HG03139 (cell line): Measurements from ENCODE around the gene CLTCL1.

Source experiments
- ATAC-seq: cut with Tn5 transposase; IDR thresholded peaks from one replicate; pipeline ENCODE4 v1.9.1; 2021; ENCODE audit not compliant: unreplicated experiment

Gene CLTCL1

DNA sequence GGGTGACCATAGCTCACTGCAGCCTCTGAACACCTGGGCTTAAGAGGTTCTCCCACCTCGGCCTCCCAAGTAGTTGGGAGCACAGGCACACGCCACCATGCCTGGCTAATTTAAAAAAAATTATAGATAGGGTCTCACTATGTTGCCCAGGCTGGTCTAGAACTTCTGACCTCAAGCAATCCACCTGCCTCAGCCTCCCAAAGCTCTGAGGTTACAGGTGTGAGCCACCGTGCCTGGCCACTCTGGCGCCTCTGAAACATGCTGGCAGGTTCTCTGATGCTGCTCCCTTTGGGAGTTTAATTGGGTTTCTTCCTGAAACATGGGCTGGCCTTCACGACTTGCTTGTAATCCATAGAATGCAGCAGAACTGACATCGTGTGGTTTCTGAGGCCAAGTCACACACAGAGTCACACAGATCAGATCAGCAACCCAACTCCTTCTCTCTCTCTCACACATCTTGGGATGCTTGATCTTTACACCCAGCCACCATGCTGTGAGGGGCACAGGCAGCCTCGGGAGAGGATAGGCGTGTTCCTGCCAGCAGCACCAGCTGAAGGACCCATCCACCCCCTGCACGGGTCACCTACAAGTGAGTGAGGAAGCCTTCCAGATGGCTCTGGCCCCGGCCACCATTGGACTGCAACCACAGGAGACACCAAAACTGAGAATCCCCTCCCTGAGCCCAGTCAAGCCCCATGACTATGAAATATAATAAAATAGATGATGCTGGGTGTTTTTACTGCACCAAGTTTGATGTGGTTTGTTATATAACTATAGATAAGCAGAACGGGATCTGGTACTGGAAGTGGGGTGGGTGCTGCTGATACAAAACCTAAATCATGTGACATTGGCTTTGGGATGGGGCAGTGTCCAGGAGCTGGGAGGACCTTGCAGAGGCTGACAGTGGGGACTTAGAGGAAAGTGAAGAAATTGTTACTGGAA, 138.3 kb downstream of the CLTCL1 start:
- ATAC-seq, result no peak

DNA sequence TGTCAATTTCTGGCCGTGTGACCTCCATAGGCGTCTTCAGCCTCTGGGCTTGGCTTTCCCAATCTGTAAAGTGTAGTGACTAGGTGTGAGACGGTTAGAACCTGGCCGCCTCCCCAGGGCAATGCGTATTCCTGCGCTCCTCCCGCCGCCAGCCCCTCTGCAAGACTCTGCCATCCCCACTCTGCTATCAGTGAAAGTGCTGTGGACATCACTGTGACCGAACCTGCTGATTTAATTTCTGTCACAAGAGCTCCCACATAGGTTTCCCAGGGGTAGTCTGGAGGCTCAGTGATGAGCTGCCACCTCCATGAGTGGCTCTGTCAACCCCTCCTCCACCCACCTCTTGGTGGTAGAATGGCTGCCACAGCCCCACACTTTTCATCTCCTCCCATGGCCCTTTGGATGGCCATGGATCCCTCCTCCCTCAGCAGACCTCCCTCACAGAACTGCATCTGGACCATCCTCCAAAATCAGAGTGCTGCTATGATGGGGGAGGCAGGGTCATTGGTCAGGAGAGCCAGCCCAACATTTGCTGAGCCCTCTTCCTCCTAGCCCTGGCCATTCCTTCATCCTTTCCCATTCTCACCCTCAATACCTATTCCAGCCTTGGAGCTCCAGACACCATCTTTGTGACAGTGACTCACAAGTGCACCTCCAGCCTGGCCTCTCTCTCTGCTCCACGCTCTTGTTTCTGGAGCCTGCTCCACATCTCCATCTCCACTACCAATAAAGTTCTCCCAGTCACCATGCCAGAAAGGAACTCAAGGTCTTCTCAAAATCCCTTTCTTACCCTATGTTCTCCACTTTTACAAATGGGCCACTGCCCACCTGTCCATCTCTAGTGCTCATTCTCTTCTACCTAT, 140.0 kb downstream of the CLTCL1 start:
- no peak for ATAC-seq

DNA sequence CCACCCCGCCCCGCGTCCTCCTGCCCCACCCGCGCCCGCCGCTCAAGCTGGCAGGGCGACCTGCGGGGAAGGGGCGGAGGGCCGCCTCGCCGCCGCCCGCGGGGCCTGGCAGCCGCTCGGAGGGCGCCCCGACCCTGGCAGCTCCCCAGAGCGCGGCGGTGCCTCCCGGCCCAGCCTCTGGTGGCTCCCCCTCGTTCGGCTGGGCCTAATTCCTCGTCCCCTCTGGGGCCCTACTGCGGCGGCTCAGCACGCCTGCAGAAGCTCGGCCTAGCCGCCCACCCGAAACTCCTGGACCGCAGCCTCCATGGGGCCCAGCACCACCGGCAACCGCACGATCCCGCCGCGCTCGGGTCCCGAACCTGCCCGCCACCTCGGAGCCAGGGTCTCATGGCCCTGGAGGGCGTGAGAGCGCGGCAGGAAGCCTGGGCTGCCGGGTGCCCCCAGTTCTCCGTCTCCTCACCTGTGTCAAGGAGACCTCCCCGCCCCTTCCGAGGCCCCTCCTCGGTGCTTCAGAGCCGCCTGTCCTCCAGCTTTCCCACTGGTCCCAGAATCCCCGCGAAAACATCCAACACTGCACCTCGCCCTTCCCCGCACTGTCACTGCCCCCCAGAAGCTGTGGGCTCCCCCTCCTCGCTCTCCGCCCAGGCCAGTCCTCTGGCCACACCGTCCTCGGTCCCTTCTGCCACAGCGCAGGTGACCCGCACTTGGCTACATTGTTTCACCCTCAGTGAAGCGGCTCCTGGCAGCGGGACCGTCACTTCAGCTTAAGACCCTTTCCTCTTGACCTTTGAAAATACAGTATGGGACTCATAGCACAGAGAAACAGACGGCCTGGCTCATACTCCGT, 140.8 kb downstream of the CLTCL1 start:
- ATAC-seq, result no peak

DNA sequence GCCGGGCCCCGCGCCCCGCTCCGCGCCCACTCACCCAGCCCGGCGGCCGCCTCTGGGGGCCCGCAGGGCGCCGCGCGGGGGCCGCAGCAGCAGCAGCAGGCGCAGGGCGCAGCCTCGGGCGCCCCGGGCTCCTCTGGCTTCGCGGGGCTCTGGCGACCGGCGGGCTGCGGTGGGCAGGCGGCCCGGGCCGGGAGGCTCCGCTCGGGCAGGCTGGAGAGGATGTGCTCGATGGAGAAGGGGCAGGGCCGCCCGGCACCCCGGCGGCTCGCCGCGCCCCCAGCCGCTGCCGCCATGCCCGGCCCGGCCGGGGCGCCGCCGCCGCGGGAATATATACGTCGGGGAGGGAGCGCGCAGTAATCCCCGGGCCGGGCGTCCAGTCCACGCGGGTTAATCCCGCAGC, 141.5 kb downstream of the CLTCL1 start, which contains the start of gene GSC2:
Gene GSC2 (minus strand): TSS at position 302 of the 400 bp plus-strand sequence. CDS start 9 bp downstream, at position 293.
- no peak for ATAC-seq

DNA sequence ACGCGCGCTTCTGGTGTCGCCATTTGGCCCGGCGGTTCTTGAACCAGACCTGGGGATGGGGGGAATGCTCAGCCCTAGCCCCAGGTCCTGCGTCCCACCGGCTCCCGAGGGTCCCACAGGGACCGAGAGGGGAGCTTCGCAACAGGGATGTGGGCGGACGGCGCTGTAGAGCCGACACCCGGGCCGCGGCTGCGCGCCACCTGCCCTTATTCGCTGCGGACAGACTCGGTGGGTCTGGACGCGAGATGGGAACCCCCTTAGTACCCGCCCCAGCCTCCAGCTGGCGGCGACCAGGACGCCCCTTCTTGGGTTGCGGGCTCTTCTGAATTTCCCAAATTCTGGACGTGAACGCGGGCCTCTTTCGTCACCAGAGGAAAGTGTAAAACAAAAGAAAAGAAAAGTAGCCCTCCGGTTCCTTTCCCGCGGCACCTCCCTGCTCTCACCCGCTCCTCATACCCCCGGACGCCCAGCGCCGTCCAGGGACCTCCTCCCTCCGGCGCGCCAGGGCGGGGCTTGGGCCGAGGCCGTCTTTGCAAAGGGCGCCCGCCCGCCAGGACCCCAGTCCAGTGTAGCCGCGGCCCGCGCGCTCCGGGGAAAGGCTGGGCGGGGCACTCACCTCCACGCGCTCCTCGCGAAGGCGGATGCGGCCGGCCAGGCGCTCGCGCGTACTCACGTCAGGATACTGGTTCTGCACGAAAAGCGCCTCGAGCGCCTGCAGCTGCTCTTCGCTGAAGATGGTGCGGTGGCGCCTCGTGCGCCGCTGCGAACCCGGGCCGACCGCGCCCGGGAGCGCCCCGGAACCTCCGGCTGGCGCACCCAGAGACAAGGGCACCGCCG, 142.3 kb downstream of the CLTCL1 start:
- ATAC-seq, result no peak

DNA sequence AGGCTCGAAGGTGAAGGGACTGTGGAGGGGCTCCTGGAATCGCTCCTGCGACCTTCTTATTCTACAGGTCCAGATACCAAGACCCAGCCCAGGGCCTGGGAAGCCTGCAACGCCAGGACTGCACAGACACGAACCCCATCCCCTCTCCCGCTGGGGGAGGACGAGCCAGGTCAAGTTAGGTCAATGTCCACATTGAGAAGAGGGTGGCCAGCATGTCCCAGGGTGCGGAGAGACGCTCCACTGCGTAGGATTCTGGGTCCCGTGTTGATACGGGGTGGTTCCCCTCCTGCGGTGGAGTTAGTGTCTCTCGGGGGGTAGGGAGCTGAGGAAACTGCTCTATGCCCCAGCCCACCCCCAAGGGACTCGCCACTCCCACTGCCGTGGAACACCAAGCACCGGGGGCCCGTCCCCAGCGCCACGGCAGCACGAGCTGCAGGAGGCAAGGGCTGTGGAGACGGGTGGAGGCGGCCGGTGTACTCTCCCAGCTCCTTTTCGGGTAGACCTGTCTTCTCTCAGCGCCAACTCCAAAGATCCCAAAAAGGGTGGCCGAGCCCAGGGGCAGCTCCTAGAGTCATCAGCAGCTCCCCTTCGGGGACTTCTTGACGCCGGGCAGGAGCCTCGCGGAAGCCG, 143.0 kb downstream of the CLTCL1 start:
- ATAC-seq, result no peak

DNA sequence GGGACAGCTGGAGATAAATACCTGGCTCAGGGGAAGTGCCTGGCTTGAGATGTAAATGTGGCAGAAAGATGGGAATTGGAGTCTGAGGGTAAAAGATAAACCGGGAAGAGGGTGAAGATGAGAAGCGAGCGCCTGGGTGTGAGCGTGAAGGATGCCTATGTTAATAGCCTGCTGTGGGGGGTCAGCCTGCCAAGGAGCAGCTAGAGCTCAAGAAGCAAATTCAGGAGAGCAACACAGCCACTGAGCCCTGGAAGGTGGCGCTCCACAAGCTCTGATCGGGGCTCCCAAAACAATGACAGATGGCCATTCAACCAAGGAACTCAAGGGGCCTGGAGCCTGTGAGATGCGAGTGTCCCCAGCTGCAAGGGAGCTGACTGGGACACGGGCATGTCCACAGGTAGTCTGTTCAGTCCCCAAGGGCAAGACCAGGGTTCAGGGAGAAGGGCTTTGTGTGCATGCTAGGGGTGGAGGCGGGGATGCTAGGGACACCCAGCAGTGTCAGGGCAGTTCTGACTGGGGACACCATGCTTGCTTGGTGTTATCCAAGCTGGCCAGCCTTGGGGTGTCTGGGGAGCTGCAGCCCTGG, 144.2 kb downstream of the CLTCL1 start:
- no peak for ATAC-seq

DNA sequence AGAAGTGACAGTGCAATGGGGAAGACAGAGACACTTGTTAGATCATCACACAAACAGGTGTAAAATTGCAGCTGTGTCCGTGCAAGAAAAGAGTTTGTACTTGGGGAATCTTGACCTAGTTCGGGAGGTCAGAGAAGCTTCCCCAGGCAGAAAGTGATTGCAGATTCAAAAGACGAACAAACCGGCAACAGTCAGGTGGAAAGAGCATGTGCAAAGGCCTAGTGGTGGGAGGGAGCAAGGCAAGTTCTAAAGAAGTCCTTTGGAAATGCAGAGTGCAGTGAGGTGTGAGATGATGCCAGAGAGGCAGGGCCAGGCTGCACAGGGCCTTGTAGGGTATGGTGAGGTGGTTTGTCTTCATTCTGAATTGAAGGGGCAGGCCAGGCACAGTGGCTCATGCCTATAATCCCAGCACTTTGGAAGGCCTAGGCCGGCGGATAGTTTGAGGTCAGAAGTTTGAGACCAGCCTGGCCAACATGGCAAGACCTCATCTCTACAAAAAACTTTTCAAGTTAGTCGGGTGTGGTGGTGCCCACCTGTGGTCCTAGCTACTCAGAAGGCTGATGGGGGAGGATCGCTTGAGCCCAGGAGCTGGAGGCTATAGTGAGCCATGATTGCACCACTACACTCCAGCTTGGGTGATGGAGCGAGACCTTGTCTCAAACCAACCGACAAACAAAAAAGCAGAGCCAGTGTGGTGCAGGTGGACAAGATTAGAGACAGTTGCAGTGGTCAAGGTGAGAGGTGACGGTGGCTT, 145.1 kb downstream of the CLTCL1 start:
- no peak for ATAC-seq

DNA sequence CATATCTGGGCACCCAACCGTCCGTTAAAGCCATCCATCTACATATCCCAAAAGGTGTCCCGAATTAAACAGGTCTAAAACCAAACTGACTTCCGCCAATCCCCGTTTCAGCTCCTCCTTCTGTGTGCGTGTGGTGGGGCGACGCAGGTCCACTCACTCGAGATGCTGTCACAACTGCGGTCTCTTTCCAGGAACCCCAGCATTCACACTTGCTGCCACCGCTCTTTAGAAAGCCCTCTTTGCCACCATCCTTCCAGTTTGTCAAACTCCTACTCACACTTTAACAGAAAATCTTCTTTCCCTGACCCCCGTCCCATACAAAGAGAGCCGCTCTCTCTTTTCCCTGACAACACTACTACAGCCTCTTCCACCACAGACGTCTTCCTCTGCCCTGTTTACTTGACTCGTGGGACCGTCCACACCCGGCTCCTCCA, 147.5 kb downstream of the CLTCL1 start:
- ATAC-seq, result no peak

DNA sequence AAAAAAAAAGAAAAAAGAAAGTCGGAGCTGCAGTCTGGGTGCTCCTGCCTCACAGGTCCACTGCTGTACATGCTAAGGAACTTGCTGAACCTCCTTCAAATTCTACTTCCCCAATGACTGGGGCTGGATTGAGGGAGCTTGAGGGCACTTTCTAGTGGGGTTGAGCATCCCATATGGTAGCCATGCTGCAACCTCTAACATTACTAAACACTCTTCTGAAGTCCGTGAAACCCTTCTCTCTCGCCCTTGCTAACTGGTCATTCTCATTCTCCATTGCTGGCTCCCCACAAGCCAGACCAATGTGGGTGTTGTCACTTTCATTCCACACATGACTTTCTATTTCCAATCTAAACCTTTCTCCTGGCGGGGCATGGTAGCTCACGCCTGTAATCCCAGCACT, 148.3 kb downstream of the CLTCL1 start:
- ATAC-seq, result no peak

DNA sequence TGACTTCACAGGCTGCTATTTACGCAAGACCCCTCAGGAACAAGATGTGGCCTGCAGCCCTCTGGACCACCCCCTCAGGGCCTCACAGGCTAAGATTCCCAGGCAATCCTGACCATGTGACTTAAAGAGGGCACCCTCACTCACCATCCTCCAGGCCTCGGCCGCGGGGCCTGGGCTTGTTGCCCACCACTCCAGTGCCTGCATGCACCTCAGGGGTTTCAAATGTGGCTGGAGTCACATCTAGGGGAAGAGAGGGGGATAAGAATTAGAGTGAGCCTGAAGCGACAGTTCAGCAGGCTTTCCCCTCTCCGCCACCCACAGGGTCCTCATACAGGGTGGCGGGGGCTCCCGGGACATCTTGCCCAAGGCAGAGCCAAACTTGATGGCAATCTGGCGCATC, 149.1 kb downstream of the CLTCL1 start:
- ATAC-seq, result no peak

DNA sequence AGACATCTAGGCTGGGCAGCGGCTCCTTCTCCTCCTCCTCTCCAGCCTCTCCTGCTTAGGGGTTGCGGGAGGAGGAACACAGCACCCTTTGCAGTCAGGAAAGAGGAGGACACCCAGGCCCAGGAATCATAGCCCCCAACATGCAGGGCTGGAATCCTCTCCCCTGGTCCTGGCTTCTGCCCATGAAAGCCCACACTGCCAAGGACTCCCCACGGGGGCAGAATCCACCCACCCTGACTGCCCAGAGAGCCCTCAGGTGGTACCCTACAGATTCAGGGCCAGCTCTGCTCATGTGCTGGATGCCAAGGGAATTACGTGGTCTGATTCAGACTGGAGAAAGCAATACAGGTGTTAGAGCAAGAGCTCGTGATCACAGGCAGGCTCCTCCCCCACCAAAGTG, 151.5 kb downstream of the CLTCL1 start:
- ATAC-seq, result no peak

DNA sequence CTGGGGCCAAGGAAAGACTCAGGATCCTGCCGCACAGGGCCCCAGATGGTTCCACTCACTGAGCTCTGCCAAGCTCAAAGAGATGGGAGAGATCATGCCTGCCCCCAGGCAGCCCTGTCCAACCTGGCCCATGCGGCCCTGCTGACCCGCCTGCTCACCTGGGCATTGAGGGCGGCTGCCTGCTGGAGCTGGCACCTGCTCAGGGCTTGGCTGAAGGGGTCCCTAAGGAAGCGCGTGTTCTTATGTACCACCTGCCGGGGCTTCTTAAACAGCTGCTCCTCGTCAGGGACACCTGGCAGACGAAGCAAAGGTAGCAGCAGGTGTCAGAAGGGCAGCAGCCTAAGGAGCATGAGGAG, 152.5 kb downstream of the CLTCL1 start:
- ATAC-seq, result no peak

DNA sequence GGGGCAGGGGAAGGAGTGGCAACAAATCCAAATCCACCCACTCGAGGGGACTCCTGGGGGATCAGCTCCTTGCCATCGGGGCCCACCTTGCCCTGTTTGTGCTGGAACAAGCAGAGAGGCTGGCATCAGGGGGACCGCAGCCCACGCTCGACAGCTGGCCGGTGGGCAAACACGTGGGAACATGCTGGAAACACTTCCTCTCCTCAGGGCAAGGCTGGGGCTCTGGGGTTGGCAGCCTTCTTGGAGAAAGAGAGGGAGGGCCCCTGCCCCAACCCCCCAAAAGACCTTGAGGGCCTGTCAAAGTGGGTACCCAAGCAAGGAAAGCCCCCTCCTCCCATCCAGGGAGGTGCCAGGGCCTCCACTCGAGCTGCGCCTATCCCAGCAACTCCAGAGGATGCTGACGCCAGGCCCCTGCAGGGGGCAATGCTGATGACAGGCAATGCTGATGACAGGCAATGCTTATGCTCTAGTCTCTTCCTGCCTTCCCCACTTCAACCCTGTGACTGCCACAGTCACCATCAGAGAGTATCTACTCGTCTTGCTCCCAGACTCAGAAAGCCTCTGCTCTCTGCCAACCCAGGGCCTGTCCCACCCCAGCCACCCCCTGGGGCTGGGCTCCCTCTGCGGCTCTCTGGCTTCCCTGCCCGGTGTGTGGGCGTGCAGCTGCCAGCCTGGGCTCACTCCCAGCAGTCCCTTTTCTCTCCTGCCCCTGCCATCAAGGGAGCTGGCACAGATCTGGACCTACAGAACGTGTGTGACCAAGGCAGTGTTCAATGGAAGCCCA, 153.1 kb downstream of the CLTCL1 start:
- ATAC-seq, result no peak

DNA sequence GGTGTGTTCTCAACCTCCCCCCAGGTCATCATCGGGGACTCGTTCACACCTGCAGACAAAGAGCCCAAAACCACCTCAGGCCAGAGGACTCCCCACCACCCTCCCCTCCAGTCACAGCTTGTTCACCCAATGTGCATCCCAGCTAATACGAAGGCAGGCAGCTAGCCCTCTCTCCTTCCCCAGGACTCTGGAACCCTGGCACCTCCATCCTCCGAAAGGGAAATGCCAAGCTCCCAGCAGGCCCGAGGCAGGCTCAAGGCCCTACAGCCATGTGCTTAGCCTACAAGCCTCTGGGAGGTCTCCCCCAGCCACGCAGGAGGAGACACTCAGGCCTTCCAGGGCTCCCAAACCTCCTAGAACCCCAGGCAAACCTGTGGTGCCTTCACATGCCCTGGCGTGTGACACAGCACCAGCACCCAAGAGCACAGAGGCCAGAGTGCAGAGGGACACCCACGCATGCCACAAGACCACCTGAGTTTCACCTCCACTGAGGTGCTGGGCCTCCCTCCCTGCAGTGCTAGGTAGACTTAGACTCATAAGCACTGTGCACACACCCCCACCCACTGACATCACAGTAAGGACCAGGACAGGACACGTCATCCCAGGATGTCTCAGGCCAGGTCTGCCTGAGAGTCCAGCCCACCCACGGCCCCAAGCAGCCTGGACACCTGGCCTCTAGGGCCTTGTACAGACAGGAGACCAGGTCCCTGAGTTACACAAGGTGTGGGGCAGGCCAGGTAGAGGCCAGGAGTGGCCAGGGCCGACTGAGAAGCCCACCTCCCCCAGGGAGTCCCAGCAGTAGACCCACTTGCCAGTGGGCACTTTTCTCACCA, 153.9 kb downstream of the CLTCL1 start:
- ATAC-seq, result no peak

DNA sequence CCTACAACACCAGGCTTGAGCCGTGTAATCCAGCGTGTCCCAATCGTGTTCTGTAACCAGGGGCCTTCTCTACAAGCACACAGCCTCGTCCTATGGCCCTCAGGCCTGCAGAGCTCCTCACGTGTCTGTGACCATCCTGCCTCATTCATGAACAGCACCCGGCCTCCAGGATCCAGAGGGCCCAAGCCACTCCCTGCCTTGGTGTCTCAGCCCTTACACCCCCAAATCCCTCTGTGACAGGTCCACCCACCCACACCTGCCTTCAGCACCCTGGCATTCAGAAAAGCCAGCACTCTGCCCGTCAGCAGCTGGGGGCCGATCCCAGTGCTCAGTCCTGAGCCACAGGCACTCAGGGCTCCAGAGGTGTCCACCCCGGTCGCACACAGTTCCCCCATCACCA, 154.6 kb downstream of the CLTCL1 start:
- no peak for ATAC-seq

DNA sequence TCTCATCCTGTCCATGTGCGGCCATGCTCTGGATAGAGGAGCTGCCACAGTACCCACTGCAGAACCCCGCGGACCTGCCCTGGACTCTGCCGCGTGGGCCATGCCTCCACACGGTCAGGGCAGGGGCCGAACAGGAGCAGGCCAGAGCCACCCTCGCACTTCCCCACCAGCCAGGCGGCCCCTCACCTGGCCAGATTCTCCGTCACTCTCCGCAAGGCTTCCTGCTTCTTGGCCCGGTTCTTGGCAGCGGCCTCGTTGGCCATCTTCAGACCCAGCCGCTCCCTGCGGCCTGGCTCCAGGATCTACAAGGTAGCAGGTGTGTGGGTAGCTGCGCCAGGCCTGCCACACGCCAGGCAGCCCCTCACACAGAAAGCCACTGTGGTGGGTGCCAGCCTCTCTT, 156.6 kb downstream of the CLTCL1 start:
- ATAC-seq, result no peak
